GM13977 (cell line): ENCODE measurements around the gene AGAP3.

Source experiments
- DNase-seq: peaks from one replicate; pipeline ENCODE4 v3.0.0; 2012; ENCODE audit warnings: low spot score
- in situ Hi-C: fragments of 300-500 bp; cut with MboI; formaldehyde crosslinking; loops from one replicate; pipeline ENCODE4 v1.12.0; 2022; ENCODE audit warnings: low sequenced_read_pairs, low pct_unique_long_range_greater_than_20kb, mixed read lengths, inconsistent platforms; ENCODE audit not compliant: unreplicated experiment
- TF ChIP-seq, protein P1 (sequence below): IDR thresholded peaks from 2 replicates; pipeline ENCODE4 v1.5.1; 2012; ENCODE audit warnings: mild to moderate bottlenecking, control low read depth; ENCODE audit not compliant: insufficient read depth; ENCODE audit errors: extremely low read depth, missing control alignments

Gene AGAP3

DNA sequence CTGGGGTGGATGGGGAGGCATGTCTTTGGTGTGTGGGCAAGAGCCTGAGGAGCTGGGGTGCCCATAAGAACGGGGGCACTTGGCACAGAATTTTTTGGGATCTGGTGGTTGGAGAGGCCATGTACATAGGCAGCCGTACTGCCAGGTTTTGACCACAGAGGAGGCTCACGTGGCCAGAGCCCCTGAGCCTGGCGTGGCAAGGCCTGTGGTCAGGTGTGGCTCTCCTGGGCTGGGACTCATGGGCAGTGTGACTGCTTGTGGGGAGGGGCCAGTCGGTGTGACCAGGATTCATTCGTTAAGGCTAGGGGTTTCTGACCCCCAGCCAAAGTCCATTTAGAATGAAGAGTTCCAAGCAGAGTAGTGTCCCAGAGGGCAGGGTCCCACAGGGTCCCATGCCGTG is 38.2 kb downstream of the AGAP3 start:
- DNase-seq, result no peak
- TF ChIP-seq, protein P1, sequence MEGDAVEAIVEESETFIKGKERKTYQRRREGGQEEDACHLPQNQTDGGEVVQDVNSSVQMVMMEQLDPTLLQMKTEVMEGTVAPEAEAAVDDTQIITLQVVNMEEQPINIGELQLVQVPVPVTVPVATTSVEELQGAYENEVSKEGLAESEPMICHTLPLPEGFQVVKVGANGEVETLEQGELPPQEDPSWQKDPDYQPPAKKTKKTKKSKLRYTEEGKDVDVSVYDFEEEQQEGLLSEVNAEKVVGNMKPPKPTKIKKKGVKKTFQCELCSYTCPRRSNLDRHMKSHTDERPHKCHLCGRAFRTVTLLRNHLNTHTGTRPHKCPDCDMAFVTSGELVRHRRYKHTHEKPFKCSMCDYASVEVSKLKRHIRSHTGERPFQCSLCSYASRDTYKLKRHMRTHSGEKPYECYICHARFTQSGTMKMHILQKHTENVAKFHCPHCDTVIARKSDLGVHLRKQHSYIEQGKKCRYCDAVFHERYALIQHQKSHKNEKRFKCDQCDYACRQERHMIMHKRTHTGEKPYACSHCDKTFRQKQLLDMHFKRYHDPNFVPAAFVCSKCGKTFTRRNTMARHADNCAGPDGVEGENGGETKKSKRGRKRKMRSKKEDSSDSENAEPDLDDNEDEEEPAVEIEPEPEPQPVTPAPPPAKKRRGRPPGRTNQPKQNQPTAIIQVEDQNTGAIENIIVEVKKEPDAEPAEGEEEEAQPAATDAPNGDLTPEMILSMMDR, result no peak
- in situ Hi-C loops, result no loop called here

DNA sequence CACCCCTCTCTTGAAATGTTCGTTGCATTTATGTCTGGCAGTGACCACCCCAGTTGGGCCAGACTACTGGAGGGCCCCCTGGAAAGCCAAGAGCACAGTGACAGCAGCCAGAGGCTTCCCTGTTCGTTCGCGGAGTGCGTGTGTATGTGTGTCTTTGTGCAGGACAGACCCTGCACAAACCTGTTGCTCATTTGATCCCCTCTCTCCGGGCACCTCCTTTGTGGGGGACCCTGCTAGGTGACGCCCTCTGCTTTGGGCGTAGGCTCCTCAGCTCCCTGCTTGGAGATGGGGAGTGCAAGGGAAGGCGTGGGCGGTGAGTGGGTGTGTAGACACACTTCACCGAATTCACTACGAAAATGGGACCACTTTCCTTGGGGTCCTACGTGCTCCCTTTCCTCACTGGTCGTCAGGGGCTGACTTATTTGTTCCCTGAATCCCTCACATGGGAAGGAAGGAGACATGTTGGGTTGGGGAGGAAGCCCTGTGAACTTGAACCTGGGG is 38.7 kb downstream of the AGAP3 start:
- TF ChIP-seq, protein P1, result no peak
- in situ Hi-C loops, result no loop called here
- no peak for DNase-seq

DNA sequence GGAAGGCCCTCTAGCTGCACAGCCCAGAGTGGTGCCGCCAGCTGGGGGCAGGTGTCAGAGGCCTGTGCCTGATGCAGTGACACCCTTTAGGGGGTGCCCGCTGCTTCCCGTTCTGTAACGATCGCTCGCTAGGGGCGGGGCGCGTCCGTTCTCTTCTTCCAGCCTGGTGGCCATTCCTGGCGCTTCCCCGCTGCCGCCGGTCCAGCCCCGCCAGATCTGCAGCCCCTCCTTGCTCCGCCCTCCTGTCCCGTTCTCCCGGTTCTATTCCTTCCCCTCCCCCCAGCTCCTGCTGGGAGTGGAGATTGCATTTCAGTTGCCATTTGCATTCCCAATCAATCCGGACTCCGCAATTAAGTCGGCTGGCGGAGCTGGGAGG is 39.2 kb downstream of the AGAP3 start:
- TF ChIP-seq, protein P1, result no peak
- no peak for DNase-seq
- in situ Hi-C loops, result no loop called here

DNA sequence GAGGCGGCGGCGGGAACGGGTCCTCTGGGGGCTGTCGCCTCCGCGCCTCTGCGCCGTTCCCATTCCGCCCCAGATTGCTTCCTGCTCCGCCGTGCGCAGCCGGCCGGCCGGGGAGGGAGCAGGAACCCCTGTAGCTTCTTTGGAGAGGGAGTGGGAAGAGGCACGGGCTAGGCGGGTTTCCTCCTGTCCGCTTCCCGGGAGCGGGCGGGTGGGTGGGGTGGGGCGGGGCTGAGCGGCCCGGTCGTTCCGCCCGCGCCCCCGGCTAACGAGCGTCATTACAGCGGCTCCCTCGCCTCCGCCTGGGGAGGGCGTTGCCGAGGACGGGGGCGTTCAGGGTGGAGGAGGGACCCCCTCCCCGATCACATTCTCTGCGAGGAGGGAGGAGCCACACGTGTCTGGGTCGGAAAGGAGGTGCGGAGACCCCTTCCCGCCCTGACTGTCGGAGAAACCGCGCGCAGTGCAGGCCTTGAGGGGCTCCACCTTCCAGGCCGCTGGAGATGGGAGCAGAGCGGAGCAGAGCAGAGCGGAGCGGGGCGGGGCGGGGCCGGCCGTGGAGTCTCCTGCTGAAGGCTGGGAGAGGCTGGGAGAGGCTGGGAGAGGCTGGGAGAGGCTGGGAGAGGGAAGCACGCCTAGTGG is 39.7 kb downstream of the AGAP3 start:
- in situ Hi-C loops, result no loop called here
- TF ChIP-seq, protein P1, result no peak
- no peak for DNase-seq

DNA sequence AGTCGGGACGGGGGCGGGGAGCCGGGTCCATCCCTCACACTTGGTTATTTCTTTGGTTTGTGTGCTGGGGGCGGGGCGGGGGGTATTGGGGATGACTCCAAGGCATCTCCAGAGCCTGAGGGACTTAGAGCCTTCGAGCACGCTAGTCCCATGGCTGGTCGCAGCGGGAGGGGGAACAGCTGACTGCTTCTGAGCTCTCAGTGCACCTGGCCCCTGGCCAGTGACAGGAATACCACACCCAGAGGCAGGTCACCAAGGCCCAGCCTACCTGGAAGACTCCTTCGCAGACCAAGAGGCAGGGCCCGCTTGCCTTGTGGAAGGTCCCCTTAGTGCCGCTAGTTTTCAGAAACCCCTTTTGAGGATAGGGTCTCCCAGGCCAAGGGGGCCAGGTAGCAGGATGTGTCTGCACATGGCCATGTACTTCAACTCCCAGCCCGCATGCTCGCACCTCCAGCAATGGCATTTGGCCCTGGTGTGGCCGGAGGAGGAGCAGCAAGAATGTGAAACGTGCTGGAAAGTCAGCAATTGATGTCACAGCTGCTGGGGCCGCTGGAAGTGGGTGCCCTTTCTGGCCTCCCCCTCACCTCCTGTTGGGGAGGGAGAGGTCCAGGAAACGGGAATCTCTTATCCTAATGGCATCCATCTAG is 40.3 kb downstream of the AGAP3 start:
- in situ Hi-C loops, result no loop called here
- TF ChIP-seq, protein P1, result no peak
- no peak for DNase-seq

DNA sequence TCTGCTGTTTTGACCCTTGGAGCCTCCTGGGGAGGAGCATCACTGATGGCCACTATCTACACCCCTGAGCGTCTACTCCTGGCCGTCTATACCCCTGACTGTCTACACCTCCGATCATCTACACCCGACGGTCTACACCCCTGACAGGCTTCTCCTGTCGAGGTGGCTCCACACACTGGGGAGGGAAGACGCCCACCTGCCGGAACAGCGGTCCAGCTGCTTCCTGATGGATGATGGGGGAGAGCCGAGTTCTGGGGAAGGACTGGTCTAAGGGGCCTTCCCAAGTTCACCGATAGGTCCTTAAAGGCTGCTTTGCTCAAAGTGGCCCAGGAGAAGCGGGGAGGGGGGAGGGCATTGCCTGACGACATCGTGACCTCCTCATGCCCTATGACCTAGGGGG is 41.9 kb downstream of the AGAP3 start:
- TF ChIP-seq, protein P1, result no peak
- in situ Hi-C loops, result no loop called here
- no peak for DNase-seq
